ENCODE measurements around the gene PDZD2.

GRCh38 chr5:31944684-31945445, 305.9 kb downstream of the PDZD2 start:
- no peak for TF ChIP-seq CTCF (conservative IDR thresholded peaks at IDR 0.05; ENCODE audit: low read depth, low read length)
- TF ChIP-seq EZH2 (IDR thresholded peaks at IDR 0.05; ENCODE audit: borderline replicate concordance, low read depth, low read length, poor library complexity, severe bottlenecking), result no peak
